Effector memory CD8-positive, alpha-beta T cell (primary cell): ENCODE data around the gene GPNMB.
A peak's percentile ranks its signal among the peaks of the same experiment; 100 is the strongest.

ENCODE experiments used
- ATAC-seq: fragments of 150-1000 bp; cut with Tn5 transposase; replicated peaks from 2 replicates; pipeline ENCODE4 v1.10.0; 2021; ENCODE audit warnings: mild to moderate bottlenecking, moderate library complexity
- DNase-seq, 3 experiments: peaks; one replicate each; pipeline ENCODE4 v3.0.0; 2021
- H3K27ac Mint-ChIP-seq, 2 donors: one replicate each; pipeline ENCODE4 v1.8.0; 2022; ENCODE audit warnings: mild to moderate bottlenecking in 2 of 2, mixed read lengths in 2 of 2, moderate library complexity in 2 of 2
- H3K27me3 Mint-ChIP-seq, 2 donors: one replicate each; pipeline ENCODE4 v1.8.0; 2022; ENCODE audit warnings: mixed read lengths in 2 of 2
- H3K36me3 Mint-ChIP-seq: one replicate; pipeline ENCODE4 v1.8.0; 2022; ENCODE audit warnings: mild to moderate bottlenecking, moderate library complexity, mixed read lengths; ENCODE audit not compliant: insufficient read depth
- H3K4me1 Mint-ChIP-seq, 2 donors: one replicate each; pipeline ENCODE4 v1.8.0; 2022; ENCODE audit warnings: low read depth in 2 of 2, mixed read lengths in 2 of 2
- H3K4me3 Mint-ChIP-seq, 2 donors: one replicate each; pipeline ENCODE4 v1.8.0; 2022; ENCODE audit warnings: mild to moderate bottlenecking in 2 of 2, mixed read lengths in 2 of 2, moderate library complexity in 2 of 2
- H3K9me3 Mint-ChIP-seq, 2 donors: one replicate each; pipeline ENCODE4 v1.8.0; 2022; ENCODE audit warnings: mixed read lengths in 2 of 2

Gene GPNMB

GRCh38 chr7:23285657-23286646, 39.4 kb downstream of the GPNMB start:
- peaks cover 4 to 9% of the 10 kb centered on the region in 2 donors for H3K4me1 Mint-ChIP-seq
- ATAC-seq, result no peak
- no peaks in the 10 kb centered on the region for H3K9me3 Mint-ChIP-seq
- no peaks in the 10 kb centered on the region for H3K36me3 Mint-ChIP-seq
- DNase-seq, result no peak
- no peaks in the 10 kb centered on the region for H3K27me3 Mint-ChIP-seq
- H3K4me3 Mint-ChIP-seq, result no peak overlapping the region
- H3K27ac Mint-ChIP-seq, result no peak overlapping the region

- Mint-ChIP-seq H3K27me3 (peaks cover 5 to 11% of the 10 kb centered on the region in 2 donors), H3K36me3 (no peaks in the 10 kb centered on the region), H3K4me1 (peaks cover 4 to 9% of the 10 kb centered on the region in 2 donors), H3K4me3 (no peak overlapping the region), H3K27ac (no peak overlapping the region), H3K9me3 (no peaks in the 10 kb centered on the region)
- DNase-seq (no peak), ATAC-seq (no peak)
Observed at GRCh38 chr7:23287612-23288011, 41.0 kb downstream of the GPNMB start.

GRCh38 chr7:23290993-23291392, 44.4 kb downstream of the GPNMB start:
- peaks cover 5 to 29% of the 10 kb centered on the region in 2 donors for H3K27me3 Mint-ChIP-seq
- ATAC-seq, result no peak

GRCh38 chr7:23291957-23292560, 45.5 kb downstream of the GPNMB start:
- no peak overlapping the region for H3K4me3 Mint-ChIP-seq
- no peaks in the 10 kb centered on the region for H3K36me3 Mint-ChIP-seq
- ATAC-seq (no peak), DNase-seq (no peak)
- no peaks in the 10 kb centered on the region for H3K9me3 Mint-ChIP-seq
- peaks cover 5 to 35% of the 10 kb centered on the region in 2 donors for H3K27me3 Mint-ChIP-seq
- H3K4me1 Mint-ChIP-seq, result peaks cover 4 to 9% of the 10 kb centered on the region in 2 donors
- H3K27ac Mint-ChIP-seq, result no peak overlapping the region

More at GRCh38 chr7:23290993-23291392, 44.4 kb downstream of the GPNMB start:
- H3K4me1 Mint-ChIP-seq, result peaks cover 4 to 9% of the 10 kb centered on the region in 2 donors
- H3K27ac Mint-ChIP-seq, result no peak overlapping the region
- no peak overlapping the region for H3K4me3 Mint-ChIP-seq
- H3K9me3 Mint-ChIP-seq, result no peaks in the 10 kb centered on the region
- DNase-seq, result no peak
- H3K36me3 Mint-ChIP-seq, result no peaks in the 10 kb centered on the region

- Mint-ChIP-seq H3K27ac (no peak overlapping the region), H3K27me3 (peaks cover 5 to 35% of the 10 kb centered on the region in 2 donors), H3K4me1 (peaks cover 3 to 8% of the 10 kb centered on the region in 2 donors), H3K9me3 (peaks cover 0 to under 1% of the 10 kb centered on the region in 2 donors), H3K36me3 (no peaks in the 10 kb centered on the region), H3K4me3 (no peak overlapping the region)
- DNase-seq (no peak), ATAC-seq (no peak)
Observed at GRCh38 chr7:23292623-23293022, 46.0 kb downstream of the GPNMB start.

GRCh38 chr7:23293500-23294073, 47.0 kb downstream of the GPNMB start:
- no peaks in the 10 kb centered on the region for H3K36me3 Mint-ChIP-seq
- H3K4me3 Mint-ChIP-seq, result no peak overlapping the region
- no peak for DNase-seq
- H3K4me1 Mint-ChIP-seq, result peaks cover under 1 to 4% of the 10 kb centered on the region in 2 donors
- ATAC-seq, result no peak
- no peak overlapping the region for H3K27ac Mint-ChIP-seq
- peaks cover 5 to 35% of the 10 kb centered on the region in 2 donors for H3K27me3 Mint-ChIP-seq
- H3K9me3 Mint-ChIP-seq, result peaks cover 0 to 8% of the 10 kb centered on the region in 2 donors

GRCh38 chr7:23294549-23295400, 48.2 kb downstream of the GPNMB start:
- Mint-ChIP-seq H3K4me1 (peaks cover 4 to 7% of the 10 kb centered on the region in 2 donors), H3K27ac (no peak overlapping the region), H3K36me3 (peaks cover 6% of the 10 kb centered on the region)

GRCh38 chr7:23295401-23295697, 48.8 kb downstream of the GPNMB start:
- DNase-seq, result no peak
- Mint-ChIP-seq H3K4me3 (no peak overlapping the region), H3K4me1 (peaks cover 9 to 13% of the 10 kb centered on the region in 2 donors), H3K27me3 (peaks cover 5 to 35% of the 10 kb centered on the region in 2 donors), H3K27ac (no peak overlapping the region), H3K36me3 (peaks cover 6% of the 10 kb centered on the region), H3K9me3 (peaks cover 0 to 8% of the 10 kb centered on the region in 2 donors)
- no peak for ATAC-seq

More at GRCh38 chr7:23294549-23295400, 48.2 kb downstream of the GPNMB start:
- DNase-seq (no peak), ATAC-seq (no peak)
- H3K9me3 Mint-ChIP-seq, result peaks cover 0 to 8% of the 10 kb centered on the region in 2 donors
- no peak overlapping the region for H3K4me3 Mint-ChIP-seq
- peaks cover 5 to 35% of the 10 kb centered on the region in 2 donors for H3K27me3 Mint-ChIP-seq

- peak overlapping the region; percentile 86 to 88 for H3K4me3 Mint-ChIP-seq
- peak overlapping the region; percentile 93 to 98 for H3K27ac Mint-ChIP-seq
- H3K36me3 Mint-ChIP-seq, result peaks cover 22% of the 10 kb centered on the region
- H3K4me1 Mint-ChIP-seq, result peaks cover 24 to 36% of the 10 kb centered on the region in 2 donors
- ATAC-seq (no peak), DNase-seq (no peak)
- H3K27me3 Mint-ChIP-seq, result peaks cover 0 to 20% of the 10 kb centered on the region in 2 donors
- H3K9me3 Mint-ChIP-seq, result peaks cover 0 to 8% of the 10 kb centered on the region in 2 donors
Observed at GRCh38 chr7:23298141-23298881, 51.7 kb downstream of the GPNMB start.

GRCh38 chr7:23298885-23299769, 52.6 kb downstream of the GPNMB start, which contains the start of gene MALSU1:
Gene MALSU1 (plus strand): TSS chr7:23299339. CDS start chr7:23299353, 14 bp downstream.
- Mint-ChIP-seq H3K4me1 (peaks cover 24 to 41% of the 10 kb centered on the region in 2 donors), H3K27ac (peak within 1 kb of the TSS; percentile 93 to 98), H3K4me3 (peak within 1 kb of the TSS; percentile 86 to 88), H3K27me3 (peaks cover 0 to 12% of the 10 kb centered on the region in 2 donors), H3K9me3 (peaks cover 0 to 8% of the 10 kb centered on the region in 2 donors), H3K36me3 (peaks cover 27% of the 10 kb centered on the region)
- peak; percentile 98 for ATAC-seq
- peak; percentile 95 to 97 (median 96) for DNase-seq

GRCh38 chr7:23299770-23300300, 53.3 kb downstream of the GPNMB start:
- peak overlapping the region; percentile 93 to 98 for H3K27ac Mint-ChIP-seq
- H3K4me3 Mint-ChIP-seq, result peak overlapping the region; percentile 86 to 88
- H3K36me3 Mint-ChIP-seq, result peaks cover 27% of the 10 kb centered on the region
- ATAC-seq (no peak), DNase-seq (no peak)
- H3K9me3 Mint-ChIP-seq, result peaks cover 0 to 8% of the 10 kb centered on the region in 2 donors
- peaks cover 31 to 48% of the 10 kb centered on the region in 2 donors for H3K4me1 Mint-ChIP-seq
- H3K27me3 Mint-ChIP-seq, result peaks cover 0 to 10% of the 10 kb centered on the region in 2 donors
